HG03432 (cell line): Measurements from ENCODE around the gene FMN2.
A peak's percentile ranks its signal among the peaks of the same experiment; 100 is the strongest.
"Not testable (repeated sequence)": the region's sequence is repeated elsewhere in the genome, so short reads cannot be mapped to it uniquely, and the experiment has no call there.

Experiments
- ATAC-seq: cut with Tn5 transposase; IDR thresholded peaks from one replicate; pipeline ENCODE4 v1.9.1; 2021; ENCODE audit warnings: mild to moderate bottlenecking, moderate library complexity; ENCODE audit not compliant: unreplicated experiment

FMN2 gene

DNA sequence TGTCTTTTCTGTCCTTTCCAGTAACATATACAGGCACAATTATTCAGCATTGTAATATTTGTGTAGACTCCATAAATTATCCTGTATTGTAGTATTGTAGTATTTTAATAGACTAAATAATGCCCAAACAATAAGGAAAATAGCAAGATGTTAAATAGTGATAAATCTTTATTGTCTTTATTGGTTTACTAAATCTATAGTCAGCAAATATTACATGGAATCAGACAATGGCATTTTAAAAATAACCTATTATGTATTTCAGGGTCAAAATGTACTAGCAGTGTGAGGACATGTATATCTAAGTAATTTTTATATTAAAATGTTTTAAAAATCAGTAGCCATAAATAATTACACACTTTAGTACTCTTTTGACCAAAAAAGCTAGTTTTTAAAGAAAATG is 317.9 kb downstream of the FMN2 start:
- ATAC-seq, result no peak

DNA sequence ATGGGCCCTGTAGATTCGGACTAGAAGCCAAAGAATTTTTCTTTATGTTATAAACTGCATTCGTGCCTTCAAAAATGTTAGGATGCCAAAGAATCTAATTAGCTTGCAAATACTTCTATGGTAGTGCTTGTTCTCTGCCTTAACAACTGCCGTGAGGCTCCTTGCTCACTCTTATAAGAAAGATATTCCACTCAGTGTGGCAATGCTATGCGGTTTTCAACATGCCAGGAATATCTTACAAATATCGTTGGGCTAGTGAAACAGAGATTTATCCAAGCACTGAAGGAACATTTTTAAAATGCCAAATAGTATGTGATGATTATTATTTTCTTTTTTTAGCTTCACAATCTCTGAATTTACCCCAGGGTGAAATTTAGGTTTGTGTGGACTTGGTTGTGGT is 322.0 kb downstream of the FMN2 start:
- no peak for ATAC-seq

DNA sequence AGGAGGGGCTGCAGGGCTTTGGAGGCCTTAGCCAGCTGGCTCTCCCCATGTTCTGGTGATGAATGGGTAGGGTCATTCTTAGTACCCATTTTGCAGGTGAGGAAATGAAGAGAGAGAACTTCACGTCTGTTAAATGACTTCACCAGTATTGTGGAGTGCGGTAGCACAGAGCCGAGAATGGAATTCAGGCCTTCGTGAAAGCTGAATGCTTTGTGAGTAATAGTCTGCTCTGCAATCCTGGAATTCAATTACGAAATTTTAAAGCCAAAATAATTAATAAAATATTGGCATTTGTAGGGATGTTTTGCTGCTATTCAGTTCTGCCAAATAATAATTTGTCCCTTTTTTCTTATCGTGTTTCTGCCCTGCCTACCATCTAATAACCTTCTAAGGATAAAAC is 322.6 kb downstream of the FMN2 start:
- ATAC-seq, result no peak

DNA sequence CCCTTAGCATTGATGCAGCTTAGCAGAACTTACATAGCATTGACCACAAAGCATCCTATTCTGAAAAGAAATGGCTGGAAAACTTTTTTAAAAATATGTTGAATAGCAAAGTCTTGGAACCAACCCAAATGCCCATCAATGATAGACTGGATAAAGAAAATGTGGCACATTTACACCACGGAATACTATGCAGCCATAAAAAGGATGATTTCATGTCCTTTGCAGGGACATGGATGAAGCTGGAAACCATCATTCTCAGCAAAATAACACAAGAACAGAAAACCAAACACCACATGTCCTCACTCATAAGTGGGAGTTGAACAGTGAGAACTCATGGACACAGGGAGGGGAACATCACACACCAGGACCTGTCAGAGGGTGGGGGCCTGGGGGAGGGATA is 323.3 kb downstream of the FMN2 start:
- not testable (repeated sequence) for ATAC-seq

DNA sequence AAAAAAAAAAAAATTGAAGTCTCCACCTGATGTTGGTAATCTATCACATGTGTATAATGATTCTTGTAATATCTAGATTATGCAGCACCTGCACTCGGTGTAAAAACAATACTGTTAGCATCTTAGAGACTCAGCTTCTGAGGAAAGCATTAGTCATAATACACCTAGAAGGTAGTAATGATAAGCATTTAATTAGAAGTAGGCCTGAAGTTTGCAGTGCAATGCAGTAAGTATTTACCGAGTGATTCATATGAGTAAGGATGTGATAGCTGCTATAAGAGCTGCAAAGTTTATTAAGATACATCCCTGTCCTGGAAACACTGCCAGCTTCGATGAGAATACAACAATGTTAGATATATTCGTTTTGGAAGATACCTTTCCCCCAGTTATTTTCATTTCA is 323.8 kb downstream of the FMN2 start:
- ATAC-seq, result no peak

DNA sequence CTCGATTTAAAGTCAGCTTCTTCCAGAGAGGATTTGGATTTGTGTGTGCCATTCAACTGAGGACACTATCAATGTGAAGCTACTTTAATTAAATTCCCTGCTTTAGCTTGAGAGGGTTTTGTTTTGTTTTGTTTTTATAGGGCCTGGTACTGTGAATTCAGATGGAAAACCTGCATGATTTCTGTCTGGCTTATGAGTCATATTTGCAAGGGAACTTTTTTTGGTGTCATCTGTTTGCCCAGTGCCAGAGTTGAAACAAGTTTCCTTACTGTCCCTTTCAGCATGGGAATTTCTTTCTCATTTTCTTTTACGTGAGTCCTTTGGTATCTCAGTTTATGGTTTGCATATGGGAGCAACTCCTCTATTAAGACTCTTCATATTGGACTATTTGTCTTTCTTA is 325.6 kb downstream of the FMN2 start:
- no peak for ATAC-seq

DNA sequence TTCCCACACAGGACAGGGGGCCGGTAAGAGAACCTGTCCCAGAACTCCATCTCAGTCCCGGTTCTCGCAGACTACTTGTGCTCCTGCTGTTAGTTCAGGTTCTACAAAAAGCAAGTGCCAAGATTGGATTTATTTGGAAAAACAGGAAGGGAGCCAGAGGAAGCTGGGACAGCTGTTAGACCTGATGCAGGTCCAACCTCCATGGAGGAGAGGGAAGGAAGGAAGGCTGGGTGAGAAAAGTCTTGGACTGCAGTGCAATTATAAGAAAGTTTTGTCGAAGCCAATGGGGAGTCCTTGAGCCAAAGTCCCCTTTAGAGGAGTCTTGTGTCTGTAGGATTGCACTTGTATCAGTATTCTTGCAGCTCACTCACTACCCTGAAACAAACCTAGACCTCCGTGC is 329.1 kb downstream of the FMN2 start:
- no peak for ATAC-seq

DNA sequence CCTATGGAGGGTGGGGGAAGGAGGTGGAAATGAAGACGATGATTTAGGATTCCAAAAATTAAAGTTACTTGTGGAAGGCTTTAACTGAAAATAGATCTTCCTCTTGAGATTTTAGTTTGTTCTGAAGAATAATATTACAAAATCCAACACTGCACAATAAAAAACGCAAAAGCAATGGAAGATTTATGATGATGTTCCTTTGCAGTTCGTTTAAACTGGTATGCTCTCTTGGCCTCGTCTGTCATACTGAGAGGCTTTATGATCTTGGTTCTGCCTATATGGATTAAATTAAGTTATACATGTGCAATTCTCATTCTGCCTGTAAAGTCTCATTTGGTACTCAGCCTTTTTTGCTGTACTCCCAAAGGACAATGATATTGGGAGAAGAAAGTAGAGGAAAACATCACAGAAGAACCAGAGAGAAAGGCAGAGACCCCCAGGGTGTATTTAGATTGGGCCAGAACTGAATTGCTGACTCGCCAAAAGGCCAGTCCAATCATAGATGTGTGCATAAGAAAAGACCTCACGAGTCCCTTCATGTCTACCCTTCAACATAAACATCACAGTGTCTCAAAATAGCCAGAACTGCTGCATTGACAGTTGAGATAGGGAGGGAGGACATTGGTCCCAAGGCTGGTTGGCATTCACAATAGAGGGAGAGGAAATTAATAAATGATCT is 331.7 kb downstream of the FMN2 start:
- no peak for ATAC-seq

DNA sequence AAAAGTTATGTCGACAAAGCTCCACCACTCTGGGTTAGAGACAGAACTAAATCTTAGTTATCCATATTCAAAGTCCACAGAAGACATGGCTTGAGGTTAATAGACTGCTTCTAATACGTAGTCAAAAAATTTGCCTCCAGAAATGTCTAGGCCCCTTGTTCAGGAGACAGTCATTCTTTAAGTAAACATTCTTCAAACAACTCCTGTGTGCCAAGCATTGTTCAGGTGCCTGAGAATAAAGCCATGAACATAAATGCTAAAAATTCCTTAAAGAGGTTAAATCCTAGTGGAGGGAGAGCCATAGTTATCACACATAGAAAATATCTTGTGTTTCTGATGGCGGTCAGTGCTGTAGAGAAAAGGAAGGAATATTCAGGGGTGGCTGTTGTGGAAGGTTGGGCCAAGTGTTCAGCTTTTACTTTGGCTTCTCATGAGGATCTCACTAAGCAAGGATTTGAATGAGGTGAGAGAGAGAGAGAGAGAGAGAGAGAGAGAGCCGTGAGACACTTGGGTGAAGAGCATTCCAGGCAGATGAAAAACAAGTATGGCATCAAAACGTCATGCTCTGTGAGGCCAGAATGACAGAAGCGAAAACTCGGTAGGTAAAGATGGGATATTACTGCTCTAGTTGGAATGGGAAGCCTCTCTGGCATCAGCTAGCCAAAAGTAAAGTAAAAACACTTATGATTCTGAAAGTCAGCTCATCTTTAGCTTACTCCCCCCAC is 333.2 kb downstream of the FMN2 start:
- no peak for ATAC-seq

DNA sequence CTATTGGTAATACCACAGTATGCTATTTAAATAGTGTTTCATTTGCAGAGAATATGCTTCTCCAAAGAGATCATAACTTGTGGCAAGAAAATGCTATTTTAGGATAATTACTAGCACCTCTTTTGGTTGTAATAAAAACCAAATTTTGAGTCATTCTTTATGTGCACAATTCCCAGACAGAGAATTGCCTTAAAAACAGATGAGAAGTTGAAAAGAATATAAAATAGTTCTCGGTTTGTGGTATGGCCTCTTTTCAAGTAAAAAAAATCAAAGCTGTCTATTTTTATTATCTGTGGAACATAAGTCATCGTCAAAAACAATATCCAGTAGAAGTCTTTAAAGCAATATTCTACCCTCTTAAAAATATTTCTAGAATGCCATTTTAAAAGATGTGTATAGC is 334.4 kb downstream of the FMN2 start:
- ATAC-seq, result no peak

DNA sequence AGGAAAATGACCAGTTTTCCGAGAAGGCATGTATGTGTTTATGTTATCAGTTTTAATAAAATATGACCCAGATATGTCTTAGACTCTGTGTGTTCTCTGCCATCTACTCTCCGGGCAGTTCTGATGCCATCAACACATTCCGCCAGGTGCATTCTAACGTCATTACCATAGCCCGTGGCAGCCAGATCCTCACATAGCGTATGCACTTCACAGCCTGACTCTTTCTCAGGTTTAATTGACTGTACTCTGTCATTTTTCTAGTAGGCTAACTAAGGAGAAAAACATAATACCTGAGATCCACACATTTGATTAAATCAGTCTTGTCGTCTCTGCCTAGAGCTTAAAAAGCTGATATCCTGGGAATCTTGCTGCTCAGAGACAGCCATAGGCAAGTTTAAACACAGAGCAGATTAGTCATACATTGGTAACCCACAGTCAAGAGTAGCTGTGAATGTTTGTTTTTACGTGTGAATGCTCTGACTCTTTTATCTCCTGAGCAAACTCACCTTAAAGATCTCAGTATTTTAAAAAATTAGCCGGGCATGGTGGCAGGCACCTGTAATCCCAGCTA is 344.4 kb downstream of the FMN2 start:
- no peak for ATAC-seq

DNA sequence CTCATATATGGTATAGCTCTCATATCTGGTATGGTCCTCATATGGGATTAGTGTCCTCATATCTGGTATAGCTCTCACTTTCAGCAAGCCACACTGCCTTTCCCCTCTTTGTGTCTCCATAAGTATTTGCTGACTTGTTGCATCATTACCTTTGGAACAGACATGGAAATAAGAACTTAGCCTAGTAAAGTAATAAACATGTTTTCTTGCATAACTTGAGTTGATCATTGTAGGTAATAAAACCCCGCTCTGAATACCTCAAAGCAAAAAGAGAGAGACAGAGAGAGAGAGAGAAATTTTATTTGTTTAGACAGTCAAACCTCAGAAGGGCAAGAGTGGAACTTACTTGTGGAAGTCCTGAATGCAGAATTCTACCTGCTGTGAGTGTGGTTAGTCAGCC is 350.0 kb downstream of the FMN2 start:
- no peak for ATAC-seq

DNA sequence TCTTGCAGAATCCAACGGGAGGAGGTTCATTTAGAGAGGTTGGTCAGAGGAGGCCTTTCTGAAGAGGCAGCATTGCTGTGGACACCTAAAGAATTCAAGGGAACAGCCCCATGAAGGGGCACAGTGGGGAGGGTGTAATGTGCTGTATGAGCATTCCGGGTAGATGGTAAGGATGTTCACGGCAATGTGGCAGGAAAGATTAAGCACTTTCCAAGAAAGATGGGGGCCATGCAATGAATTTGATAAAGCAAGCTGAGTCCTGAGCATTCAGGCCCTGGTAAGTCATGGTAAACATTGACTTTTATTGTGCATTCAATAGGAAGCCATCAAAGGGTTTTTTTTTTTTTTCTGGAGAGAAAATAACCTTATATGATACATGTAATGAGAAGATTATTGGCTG is 353.7 kb downstream of the FMN2 start:
- ATAC-seq, result no peak

DNA sequence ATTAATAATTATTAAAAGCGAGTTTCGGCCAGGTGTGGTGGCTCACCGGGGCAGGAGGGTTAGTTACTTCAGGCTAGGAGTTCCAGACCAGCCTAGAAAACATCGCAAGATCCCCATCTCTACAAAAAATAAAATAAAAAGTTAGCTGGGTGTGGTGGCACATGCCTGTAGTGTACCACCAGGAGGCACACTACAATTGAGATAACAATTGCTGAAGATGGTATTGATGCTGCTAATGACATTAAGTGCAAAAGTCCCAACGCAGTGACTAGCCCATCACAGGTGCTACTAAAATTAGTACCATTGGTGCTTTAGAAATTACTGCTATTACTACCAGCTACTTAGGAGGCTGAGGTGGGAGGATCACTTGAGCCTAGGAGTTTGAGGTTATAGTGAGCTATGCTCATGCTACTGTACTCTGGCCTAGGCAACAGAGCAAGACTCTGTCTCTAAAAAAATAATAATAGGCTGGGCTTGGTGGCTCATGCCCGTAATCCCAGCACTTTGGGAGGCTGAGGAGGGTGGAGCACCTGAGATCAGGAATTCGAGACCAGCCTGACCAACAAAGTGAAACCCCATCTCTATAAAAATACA is 363.6 kb downstream of the FMN2 start:
- ATAC-seq, result peak; percentile 71

DNA sequence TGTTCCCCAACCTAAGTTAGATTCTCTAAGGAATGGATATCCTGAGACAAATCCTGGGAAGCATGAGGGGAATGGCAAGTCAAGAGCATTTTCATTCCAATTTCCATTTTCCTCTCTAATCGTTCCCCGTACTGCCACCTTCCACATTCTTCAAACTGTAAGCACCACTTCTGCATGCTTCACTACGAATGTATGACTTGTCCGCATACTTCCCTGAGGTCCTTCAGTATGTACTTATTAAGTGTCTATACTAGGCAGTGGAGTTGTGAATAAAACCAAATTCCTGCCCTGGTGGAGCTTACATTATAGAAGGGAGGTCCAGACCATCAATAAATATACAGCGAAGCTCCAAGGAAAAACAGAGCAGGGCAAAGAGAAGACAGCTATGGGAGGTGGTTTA is 365.5 kb downstream of the FMN2 start:
- no peak for ATAC-seq

DNA sequence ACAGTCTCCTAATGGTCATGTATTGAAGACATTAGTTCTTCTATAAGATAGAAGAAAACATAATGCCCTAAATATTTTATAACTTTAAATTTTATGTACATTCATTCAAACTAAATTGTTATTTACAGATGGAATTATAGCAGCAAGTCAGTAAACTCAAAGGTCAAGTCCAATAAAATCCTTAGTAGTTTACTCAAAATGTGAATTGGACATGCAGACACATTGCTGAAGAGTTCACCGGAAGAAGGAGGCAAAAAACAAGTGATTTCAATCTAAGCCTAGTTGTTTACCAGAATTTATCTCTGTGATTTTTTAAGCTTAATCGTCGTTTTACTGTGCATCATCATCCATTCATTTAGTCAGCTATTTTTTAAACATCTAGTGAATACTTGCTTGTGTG is 370.6 kb downstream of the FMN2 start:
- ATAC-seq, result no peak

DNA sequence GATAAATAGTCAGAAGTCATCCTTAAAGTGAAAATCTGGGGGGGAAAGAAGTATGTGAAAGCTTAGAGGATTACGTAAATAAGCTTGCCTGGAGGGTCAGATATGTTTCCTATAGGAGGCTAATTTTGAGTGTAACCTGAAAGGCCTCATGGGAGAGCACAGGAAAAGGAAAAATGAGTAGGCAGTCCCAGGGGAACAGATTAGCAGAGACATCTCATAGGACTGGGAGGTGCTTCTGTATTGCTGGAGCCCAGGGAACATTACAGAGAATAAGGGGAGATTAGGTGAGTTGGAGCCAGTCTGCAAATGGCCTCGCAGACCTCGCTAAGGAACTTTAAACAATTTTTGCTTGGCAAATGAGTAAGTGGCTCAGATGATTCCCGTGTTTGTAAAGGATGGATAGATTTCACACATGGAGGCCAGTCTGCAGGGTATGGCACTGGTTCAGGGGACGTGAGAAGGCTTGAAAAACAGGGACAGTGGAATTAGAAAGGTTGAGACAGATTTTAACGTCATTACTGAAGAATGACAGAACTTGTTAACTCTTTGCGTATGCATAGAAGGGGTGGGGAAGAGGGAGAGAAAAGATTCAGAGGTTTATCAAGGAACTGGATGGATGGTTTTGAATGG is 371.2 kb downstream of the FMN2 start:
- no peak for ATAC-seq

DNA sequence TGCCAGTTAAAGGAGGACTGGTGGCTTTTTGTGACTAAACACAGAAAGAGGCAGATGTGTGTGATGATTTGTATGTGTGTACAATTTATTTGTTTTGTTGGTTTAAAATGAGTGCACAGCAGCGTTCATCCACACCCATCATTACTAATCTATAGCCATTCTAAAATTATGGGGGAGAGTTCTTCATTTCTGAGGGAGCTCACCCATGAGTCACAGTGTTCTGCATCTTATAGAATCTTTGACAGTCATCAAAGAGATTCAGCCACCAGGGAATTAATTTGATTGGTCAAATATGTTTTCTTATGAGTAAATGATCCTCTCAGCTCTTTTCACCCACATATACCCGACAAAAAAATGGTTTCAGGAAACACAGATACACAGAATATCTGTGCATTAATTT is 372.4 kb downstream of the FMN2 start:
- no peak for ATAC-seq

DNA sequence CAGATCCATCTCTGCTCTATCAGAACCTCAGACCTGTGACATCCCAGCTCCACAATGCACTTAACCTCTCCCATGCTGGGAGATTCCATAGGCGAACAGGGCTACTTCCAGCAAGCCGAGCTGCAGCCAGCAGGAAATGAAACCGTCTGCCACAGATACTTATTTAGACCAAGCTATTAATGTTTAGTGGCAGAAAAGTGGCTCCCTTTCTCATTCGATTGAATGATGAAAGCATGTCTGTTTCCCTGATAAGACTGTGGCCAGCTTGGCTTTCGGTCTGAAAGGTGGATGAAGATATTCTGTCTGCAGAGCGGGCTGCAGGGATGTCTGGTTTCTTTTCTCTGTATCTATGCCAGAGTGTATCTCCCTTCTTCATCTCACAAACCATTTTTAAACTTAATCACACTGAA is 373.9 kb downstream of the FMN2 start:
- no peak for ATAC-seq

DNA sequence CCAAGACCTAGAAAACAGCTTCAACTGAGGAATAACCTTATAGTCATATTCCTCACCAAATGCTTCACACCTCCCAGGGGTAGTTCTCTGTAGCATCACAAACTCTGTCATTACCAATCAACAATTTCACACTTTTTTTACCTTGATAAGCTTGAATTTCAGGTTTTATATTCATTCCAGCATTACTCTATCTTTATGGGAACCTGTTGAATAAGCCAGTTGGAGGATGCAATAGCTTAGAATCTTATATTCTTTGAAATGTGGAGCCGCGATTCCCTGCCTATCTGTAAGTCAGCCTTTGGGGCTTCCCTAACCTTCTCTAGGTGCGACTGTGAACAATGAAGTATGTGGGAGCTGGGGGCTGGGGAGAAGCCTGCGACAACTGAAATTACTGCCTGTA is 374.8 kb downstream of the FMN2 start:
- ATAC-seq, result no peak

DNA sequence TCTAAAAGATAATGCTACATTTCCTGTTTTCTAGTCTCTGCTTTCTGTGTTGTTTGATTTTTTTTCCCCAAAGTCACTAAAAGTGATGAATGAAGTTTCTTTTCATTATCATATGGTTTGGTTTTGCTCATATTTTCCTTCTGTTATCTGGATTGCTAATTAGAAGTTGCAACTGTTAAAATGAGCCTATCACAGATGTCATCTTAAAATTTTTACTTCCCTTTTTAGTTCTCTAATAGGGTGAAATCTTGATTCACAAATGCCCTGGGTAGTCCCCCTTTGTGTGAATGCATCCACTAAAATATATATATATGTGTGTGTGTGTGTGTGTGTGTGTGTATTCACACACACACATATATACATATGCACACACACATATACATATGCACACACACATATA is 376.2 kb downstream of the FMN2 start:
- ATAC-seq, result no peak

DNA sequence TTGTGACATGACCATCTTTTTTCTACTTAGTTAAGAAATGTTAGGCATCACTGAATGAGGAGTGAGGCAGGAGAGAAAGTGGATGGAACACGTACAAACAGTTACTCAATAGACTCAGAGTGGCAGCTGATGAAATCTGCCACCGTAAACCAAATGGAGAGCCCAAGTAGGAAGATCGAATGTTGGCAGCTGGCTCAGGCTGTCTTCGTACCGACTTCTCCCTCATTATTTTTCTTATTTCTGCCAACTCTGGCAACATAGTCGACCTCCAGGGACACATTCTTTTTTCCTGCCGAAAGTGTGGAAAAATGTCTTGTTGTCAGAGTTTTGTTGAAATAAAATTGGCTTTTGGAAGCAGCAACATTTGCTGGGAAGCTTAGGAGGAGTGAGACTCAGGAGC is 377.0 kb downstream of the FMN2 start:
- ATAC-seq, result no peak
